NCI-H128 (cell line): ENCODE measurements around the gene SNRPE.

Experiments used
- DNase-seq: peaks from one replicate; lab custom pipeline; 2025; ENCODE audit not compliant: unreplicated experiment; lab: John Stamatoyannopoulos, UW

The SNRPE gene

DNA sequence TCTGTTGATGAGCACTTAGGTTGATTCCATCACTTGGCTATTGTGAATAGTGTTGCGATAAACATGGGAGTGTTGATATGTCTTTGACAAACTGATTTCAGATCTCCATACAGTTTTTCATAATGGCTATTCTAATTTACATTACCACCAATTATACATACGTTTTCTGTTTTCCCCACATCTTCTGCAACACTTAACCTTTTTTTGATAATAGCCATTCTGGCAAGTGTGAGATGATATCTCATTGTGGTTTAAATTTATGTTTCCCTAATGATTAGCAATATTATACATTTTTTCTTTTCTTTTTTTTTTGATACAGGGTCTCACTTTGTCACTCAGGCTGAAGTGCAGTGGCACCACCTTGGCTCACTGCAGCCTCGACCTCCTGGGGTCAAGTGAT, 17.0 kb downstream of the SNRPE start:
- no peak for DNase-seq

DNA sequence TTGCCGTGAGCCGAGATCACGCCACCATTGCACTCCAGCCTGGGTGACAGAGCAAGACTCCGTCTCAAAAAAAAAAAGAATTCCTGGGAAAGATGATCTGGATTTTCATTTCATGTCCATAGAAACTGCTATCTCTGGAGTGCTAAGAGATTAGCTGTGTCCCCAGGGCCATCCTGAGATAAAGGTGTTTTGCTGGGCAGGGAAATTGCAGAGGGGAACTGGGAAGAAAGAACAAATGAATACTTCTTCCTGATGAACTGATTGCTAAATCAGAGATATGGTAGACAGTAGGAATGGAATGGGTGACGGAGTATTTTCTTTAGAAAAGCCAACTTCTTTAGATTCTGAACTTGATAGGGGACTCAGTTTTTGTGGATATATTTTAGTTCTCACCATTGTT, 19.2 kb downstream of the SNRPE start:
- DNase-seq = no peak

DNA sequence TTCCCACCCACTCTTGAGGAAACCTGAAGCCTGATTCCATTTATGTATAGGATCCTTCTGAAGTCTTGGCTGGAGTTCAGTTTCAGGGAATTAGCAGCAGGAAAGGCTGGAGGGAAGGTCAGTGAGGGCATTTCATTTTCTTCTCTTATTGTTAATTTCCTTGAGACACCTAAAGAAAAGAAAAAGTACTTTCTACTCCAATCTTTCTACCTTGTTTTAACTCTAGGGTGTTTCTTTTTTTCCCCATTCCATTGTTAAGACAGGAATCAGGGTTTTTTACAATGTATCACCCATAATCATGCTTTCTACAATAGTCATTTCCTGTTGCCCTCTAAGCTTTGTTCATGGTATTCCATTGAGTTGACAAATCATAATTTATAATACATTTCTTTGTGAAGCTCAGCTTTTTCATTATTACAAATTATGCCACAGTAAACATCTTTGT, 27.4 kb downstream of the SNRPE start:
- DNase-seq = no peak

DNA sequence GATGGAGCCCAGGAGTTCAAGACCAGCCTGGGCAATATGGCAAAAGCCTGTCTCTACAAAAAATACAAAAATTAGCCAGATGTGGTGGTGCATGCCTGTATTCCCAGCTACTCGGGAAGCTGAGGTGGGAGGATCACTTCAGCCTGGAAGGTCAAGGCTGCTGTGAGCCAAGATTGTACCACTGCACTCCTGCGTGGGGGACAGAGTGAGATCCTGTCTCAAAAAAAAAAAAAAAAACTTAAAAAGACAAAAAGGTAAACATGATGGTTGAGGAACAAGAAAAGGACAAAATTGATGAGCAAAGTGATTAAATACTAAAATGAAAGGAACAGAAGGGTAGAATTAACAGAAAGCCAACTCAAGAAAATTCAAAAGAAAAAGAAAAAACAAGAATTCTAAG, 30.6 kb downstream of the SNRPE start:
- DNase-seq = no peak

DNA sequence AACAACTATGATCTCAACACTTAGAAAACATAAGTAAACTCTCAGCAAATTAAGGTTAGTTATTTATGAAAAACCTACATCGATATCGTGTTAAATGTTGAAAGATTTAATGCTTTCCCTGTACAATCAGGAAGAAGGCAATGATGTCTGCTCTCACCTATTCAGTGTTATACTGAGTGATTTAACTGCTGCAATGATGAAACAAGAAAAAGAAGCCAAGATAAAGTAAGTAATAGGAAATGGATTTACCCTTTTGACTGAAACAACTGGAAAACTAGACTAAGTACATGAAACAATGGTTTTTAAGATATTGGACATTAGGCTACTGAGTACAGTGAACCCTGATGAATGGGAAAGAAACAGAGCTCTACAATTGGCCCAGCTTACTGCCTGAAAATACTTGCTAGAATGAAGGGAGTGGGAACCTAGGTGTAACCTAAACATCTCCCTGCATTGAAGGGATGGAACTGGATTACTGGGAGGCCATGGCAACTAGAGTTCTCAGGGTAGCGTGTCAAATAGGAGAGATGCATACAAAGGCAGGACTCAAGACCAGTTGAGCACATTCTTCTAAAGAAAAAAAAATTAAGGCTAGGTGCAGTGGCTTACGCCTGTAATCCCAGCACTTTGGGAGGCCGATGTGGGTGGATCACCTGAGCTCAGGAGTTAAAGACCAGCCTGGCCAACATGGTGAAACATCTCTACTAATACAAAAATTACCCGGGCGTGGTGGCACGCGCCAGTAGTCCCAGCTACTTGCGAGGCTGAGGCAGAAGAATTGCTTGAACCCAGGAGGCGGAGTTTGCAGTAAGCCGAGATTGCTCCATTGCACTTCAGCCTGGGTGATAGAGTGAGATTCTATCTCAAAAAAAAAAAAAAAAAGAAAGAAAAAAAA, 37.3 kb downstream of the SNRPE start:
- no peak for DNase-seq

DNA sequence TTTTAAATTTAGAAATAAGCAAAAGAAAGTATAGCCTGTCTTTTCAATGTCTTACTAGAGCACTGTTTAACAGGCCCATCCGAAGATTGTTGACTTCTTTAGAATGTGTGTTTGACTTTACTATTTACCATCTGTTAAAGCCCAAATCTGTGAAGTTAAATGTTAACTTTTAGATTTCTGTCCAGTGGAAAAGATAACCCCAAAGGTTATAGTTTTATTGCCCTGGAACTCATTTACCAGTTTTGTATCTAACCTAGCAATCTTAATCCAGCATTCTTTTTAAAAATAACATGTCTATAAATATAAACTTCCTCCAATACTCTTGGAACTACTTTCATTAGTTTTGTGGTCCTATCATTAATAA, 37.9 kb downstream of the SNRPE start:
- no peak for DNase-seq

DNA sequence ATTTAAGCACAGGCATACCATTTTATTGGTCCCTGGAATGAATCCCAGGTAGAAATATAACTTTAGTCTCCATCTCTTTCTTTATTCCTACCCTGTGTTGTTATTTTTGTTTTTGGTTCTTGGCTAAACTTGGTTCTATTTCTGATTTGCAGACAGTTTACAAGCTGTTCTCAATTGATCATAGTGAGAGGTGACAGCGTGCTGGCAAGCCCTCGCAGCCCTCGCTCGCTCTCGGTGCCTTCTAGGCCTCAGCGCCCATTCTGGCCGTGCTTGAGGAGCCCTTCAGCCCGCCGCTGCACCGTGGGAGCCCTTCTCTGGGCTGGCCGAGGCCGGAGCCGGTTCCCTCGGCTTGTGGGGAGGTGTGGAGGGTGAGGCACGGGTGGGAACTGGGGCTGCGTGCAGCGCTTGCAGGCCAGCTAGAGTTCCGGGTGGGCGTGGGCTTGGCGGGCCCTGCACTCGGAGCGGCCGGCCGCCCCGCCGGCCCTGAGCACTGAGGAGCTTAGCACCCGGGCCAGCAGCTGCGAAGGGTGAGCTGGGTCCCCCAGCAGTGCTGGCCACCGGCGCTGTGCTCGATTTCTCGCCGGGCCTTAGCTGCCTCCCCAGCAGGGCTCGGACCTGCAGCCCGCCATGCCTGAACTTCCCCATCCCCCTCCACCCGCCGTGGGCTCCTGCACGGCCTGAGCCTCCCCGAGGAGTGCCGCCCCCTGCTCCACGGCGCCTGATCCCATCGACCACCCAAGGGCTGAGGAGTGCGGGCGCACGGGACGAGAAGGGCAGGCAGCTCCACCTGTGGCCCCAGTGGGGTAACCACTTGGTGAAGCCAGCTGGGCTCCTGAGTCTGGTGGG, 38.7 kb downstream of the SNRPE start:
- DNase-seq = no peak

DNA sequence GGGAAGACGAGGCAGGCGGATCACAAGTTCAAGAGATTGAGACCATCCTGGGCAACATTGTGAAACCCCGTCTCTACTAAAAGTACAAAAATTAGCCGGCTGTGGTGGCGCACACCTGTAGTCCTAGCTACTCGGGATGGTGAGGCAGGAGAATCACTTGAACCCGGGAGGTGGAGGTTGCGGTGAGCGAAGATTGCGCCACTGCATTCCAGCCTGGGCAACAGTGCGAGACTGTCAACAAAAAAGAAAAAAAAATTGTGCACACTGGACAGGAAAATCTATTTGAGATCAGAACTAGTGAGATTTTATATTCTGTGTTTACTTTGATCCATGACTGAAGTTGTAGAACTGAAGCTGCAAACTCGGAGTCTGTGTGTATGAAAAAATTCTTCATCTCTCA, 40.2 kb downstream of the SNRPE start:
- DNase-seq = no peak

DNA sequence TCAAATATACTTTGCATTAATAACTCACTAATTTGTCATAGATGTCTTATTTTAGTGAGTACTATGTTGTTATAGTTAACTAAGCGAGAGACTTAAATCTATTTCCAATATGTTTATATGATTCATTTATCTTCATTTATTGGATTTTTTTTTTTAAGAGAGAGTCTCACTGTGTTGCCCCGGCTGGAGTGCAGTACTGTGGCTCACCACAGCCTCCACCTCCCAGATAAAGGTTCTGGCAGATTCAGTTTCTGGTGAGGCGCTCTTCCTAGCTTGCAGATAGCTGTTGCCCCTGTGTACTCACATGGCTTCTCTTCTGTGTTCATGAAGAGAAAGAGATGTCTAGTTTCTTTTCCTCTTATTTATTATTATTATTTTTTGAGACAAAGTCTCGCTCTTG, 43.9 kb downstream of the SNRPE start:
- no peak for DNase-seq

DNA sequence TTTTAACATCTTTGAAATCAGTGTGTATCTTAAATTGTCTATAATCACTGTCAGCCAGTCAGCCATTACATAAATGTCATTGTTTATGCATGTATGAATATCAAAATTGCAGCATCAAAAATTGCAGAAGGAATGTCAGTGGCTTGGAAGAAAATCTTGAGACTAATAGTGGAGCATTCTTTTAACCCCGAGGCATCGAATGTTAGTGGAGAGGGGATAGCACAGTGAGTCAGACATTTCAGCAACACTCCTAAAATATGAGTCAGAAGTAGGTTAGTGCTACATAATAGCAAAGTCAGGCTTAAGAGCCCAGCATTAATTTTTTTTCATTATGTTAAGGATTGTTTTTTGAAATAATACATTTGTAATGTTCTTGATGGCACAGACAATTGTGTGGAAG, 45.5 kb downstream of the SNRPE start:
- no peak for DNase-seq

DNA sequence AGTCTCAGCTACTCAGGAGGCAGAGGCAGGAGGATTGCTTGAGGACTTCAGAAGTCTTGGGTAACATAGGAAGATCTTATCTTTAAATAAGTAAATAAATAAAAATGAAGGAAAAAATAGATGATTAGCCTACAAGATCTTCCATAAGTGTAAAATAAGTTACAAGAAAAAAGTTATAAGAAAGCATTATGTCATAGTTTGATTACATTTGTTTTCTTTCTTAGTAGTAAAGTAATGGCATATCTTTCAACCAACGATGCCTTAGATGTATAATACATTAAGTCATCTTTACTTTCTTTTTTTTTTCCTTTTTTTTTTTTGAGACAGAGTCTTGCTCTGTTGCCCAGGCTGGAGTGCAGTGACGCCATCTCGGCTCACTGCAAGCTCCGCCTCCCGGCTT, 46.5 kb downstream of the SNRPE start:
- DNase-seq = no peak

DNA sequence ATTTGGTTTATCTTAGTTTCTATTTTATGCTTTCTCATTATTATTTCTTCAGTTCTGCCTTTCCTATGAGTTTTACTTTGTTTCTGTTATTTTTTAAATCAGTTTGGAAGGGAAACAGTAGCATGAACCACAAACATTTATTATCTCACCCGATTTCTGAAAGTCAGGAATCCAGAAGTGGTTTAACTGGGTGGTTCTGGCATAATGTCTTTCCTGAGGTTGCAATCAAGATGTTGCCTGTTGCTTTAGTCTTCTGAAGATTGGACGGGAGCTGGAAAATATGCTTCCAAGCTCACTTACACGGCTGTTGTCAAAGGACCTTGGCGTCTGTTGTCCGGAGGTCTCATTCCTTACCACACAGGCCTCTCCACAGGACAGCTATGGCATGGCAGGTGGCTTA, 50.4 kb downstream of the SNRPE start:
- no peak for DNase-seq

DNA sequence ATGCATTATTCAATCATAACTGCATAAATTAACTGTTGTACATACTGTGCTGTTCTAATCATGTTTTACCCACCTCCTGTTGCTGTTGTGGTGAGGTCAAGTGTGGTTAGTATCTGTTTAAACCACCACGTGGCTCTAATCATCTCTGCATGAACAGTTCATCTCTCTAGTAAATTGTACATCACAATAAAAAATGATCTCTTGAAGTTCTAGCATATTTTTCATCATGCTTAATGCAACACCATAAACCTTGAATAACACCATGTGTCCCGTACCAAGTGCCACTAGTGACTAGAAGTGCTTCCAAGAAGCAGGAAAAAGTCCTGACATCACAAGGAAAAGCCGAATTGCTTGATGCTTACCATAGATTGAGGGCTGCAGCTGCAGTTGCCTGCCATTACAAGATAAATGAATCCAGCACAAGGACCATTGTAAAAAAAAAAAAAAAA, 51.7 kb downstream of the SNRPE start:
- no peak for DNase-seq

DNA sequence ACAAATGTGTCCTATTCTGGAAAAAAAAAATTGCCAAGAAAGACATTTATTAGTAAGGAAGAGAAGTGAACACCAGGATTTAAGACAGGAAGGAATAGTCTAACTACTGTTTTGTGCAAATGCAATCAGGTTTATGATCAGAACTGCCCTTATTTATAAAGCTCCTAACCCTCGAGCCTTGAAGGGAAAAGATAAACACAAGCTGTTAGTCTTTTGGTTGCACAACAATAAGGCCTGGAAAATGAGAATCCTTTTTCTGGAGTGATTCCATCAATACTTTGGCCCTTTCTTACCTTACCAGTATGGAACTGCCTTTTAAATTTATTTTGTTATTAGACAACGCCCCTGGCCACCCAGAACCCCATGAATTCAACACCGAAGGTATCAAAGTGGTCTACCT, 52.9 kb downstream of the SNRPE start:
- no peak for DNase-seq

DNA sequence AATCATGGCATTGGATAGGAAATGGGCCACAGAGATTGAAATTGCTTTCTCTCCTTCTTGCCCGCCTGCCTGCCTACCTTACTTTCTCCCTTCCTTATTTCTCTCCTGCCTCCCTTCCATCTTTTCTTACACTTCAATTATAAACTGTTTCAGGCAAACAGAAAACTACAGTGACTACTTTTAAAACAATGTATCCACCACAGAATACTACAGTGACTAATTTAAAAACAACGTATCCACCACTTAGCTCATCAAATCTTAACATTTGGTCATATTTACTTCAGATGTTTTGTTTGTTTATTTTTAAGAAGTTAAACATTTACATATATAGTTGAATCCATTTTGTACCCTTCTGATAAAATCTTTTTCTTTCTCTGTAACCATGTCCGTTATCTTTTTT, 54.4 kb downstream of the SNRPE start:
- no peak for DNase-seq

DNA sequence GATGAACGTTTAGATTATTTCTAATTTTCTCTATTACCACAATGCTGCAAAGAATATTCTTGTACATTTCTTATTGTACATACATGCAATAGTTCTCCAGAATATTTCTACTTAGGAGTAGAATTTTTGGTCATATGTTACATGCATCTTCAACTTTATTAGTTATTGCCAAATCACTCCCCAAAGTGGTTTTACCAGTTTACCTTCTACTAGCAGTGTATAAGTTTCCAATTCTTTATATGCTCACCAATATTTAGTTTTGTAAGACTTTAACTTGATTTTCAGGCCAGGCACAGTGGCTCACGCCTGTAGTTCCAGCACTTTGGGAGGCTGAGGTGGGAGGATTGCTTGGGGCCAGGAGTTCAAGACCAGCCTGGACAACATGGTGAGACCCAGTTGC, 55.4 kb downstream of the SNRPE start:
- DNase-seq = no peak
